RCC 7860 (cell line): ENCODE results near the gene MOB3A.

Source experiments
- DNase-seq: peaks from one replicate; pipeline ENCODE4 v3.0.0-alpha.2; 2015; ENCODE audit warnings: low spot score
- FAIRE-seq: peaks from 2 replicates; lab custom pipeline; 2012; peaks lifted over from hg19 to GRCh38; lab: Jason Lieb, UNC

The MOB3A gene

DNA sequence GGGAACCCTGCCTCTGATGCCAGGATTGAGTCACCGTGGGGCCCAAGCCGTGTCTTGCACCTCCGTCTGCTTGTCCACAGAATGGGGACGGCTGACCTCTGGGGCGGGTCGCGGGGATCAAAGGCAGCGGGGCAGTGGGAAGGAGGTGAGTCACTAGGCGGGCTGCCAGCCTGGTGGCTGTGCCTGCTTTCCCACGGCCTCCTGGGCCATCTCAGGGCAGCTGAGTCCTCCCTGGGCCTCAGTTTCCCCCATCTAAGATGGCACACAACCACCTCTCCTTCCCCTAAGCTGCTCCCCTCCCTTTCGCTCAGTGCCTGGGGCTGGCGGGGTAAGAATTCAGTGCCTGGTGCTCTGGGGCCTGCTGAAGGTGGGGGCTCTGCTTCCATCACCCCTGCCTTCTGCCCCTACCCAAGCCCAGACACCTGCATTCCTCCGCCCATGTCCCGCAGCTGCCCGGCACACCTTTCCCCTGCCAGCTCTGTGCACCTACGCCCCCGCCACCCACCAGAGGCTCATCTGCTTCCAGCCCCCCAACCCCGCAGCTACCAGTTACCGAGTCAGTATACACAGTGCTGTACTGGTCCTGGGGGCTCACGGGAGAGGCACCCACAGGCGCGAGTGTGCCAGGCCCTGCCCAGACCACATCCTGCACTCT, 48.5 kb downstream of the MOB3A start:
- FAIRE-seq (peak; percentile 82), DNase-seq (peak; percentile 65)

DNA sequence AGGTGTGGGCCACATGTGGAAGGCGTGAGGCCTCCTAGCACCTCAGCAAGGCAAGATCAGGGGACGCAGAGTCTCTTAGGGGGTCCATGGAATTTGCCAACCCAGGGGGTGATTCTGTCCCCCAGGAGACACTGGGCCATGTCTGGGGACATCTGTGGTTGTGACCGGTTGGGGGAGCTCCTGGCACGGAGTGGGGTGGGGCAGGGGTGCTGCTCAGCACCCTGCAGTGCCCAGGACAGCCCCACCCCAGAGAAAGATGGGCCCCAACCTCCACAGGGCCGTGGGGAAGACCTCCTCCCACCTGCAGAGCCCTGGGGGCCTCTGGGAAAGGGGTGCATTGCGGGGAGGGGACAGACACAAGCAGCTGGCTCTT, 49.1 kb downstream of the MOB3A start:
- no peak for DNase-seq
- FAIRE-seq = no peak

DNA sequence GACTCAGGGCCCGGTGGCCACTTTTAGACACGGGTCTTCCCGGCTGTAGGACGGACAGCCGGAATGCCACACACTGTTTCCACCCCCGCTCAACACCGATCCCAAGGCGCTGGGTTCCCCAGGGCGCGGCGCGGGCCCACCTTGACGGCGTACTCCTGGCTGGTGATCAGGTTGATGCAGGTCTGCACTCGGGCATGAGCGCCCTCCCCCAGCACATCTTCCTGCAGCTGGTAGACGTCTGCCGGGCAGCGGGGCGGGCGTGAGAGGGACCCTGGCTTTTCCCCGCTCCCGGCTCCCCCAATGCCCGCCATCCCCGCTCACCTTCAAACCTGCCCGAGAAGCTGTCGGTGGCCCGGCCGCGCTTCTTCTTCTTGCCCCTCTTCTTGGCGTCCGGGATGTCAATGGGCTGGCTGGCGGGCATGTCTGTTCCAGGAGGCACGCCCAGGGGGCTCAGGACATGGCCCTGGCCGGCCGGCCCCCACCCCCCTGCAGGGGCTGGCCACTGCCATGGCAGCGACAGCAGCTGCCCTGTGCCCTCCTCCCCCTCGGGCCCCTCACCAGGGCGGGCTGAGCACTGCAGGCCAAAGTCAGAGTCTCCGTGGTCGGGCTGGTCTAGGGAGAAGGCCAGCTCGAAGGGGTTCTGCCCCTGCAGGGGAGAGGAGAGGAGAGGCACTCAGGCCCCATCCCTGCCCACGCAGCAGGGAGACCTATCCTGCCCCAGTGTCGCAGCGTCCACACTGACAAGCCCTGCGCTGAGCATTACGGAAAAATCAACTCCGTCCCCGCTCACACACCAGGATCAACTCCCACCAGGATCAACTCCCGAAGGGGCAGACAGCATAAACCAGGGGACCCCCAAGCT, 49.8 kb downstream of the MOB3A start:
- FAIRE-seq (no peak), DNase-seq (no peak)

DNA sequence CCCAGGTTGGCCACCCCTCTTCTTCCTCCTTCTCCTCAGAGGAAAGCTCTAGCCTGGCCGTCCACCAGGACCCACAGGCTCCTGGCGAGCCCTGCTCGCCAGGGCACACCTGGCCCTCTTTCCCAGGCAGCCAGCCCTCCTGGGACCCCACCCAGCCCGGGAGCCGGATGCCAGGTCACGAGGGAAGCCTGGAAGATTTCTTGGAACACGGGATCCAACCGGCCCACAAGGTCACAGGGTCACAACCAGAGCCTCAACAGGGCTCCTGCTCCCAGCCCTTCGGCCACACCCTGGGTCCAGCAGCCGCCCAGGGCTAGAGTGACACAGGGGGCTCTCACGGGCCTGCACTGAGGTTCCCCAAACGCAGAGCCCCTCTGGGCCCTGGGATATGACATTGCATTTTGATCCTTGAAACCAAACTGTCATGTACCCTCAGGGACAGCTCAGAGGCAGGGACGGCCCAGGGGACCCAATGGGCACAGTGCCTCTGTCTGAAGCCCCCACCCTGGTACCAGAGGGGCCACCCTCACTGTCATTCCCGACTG, 50.6 kb downstream of the MOB3A start:
- no peak for FAIRE-seq
- DNase-seq = no peak

DNA sequence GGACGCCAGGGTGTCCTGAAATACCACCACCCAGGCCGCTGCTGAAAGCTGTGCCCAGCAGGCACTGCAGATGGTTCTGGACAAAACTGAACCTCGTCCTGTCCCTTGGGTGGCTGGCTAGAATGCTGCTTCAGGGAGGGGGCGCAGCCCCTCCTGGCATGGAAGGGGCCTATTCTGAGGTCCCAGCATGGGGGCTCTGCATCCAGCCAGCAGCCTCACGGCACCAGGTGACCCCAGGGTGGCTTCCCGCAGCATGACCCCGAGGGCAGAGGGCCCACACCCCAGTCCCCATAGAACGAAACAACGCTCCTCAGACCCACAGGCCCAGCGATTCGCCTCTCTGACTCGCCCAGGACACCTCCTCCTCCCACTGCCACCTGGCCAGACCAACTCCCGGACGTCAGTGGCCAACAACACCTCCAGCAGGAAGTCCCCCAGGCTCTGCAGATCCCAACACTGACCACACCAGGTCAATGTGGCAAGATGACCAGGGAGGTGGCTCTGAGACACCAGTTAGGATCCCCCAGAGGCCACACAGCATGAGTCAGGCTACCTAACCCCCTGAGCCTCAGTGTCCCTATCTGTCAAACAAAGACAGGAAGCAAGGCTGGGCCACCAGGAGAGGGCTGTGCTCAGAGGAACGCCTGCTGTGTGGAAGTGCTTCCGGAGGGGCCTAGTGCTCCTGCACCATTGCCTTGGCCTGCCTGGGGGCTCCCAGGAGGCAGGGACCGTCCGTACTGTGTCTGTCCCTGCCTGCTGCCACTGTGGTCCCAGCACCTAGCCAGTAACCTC, 51.2 kb downstream of the MOB3A start:
- no peak for DNase-seq
- no peak for FAIRE-seq

DNA sequence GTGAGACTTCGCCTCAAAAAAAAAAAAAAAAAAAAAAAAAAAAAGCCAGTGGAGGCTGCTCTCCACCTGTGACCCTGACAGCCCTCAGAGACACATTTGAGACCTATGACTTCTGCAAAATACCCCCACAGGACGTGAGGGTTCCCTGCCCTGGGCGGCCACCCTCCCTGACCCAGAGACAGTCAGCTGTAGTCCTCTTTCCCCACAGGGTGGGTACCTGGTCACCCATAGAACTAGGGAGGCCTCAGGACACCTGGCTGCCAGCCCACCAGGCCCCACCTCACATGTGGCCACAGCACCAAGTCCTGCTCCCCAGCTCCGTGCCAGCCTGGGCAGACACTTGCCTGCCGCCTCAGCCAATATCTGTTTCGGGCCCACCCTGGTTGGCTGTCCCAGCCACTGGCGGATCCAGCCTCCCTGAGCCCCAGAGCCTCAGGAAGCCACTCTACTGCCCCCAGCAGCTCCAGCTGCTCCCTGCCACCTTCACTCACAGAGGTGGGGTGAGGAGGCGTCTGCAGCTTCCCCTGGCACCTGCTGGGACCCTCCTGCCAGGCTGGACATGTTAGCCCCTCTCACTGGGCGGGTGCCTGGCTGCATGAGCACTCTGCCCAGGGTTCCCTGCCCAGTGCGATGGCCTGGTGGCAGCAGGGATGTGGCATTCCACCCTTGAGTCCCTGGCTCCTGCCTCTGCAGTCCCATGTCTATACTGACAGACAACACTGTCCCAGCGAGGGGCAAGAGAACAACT, 52.0 kb downstream of the MOB3A start:
- FAIRE-seq = no peak
- DNase-seq = no peak

DNA sequence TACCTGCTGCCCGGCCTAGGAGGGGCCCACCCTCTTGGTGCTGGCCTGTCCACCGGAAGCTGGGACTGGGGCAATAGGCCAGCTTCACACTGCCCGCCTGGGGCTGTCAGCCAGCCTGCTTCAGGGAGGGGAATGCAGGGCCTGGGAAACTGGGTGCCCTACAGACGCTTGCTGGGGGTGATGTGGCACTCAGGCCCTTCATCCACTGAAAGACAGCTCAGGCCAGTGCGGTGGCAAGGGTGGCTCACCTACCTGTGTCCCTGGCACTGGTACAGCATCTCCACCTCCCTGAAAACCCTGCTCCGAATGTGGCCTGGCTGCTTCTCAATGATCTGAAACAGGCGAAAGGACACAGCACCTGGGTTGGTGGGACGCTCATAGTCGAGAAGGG, 52.9 kb downstream of the MOB3A start:
- FAIRE-seq = no peak

DNA sequence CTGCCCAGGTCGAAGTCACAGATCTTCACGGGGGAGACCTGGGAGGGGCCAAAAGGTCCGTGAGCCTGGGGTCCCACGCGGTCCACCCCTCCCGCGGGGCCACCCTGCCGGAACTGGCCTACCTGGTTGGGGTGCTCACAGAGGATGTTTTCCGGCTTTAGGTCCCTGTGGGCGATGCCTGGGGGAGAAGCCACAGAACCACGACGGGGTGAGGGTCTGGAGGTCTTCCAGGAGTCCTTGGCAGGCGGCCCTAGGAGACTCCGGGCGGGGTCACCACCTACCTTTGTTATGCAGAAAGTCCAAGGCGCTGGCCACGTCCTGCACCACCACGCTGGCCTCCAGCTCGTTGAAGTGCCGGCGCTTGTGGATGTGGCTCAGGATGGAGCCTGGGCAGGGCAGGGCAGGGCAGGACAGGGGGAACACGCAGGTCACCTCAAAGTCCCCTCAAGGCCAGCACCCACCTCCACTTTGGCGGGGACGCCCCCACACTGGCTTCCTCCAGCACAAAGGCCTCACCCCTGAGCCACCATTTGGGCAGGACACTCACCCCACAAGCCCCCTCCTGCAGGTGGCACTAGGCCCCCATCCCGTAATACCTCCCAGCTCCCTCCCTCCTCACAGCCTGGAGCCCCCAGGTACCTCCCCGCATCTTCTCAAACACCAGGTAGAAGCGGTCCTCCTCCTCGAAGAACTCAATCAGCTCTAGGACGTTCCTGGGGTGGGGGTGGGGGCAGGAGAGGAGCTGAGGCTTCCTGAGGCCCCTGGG, 53.5 kb downstream of the MOB3A start:
- DNase-seq (no peak), FAIRE-seq (no peak)

More for the DNA sequence above, 52.9 kb downstream of the MOB3A start:
- DNase-seq = no peak

DNA sequence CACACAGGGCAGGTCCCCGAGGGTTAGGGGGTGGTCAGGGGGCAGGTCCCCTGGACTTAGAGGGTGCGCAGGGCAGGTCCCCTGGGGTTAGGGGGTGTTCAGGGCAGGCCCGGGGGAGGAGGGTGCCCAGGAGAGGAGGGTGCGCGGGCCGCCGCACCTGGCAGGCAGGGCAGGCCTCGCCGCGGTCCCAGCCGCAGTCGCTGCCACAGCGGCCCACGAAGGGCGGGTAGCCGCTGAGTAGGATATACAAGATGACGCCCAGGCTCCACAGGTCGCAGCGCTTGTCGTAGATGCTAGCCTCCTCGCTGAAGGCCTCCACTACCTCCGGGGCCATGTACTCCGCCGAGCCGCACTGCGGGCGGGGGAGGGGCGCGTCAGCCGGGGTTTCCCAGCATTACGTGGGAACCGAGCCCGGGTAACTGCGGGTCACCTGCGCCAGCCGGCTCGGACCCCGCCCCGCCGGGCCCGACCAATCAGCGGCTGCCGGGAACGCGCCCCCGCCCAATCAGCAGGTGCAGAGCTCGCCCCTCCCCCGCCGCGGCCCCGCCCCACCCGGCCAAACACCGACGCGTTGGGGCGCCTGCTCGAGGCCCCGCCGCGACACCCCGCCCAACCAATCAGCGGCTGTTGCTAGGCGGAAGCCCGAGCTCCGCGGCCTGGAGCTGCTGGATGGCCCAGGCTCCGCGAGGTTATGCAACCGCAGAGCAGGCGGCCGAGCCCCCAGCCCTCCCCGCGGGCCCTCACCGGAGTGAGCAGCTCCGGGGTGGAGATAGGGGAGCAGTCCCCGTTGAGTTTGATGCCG, 54.2 kb downstream of the MOB3A start:
- FAIRE-seq (no peak), DNase-seq (no peak)

DNA sequence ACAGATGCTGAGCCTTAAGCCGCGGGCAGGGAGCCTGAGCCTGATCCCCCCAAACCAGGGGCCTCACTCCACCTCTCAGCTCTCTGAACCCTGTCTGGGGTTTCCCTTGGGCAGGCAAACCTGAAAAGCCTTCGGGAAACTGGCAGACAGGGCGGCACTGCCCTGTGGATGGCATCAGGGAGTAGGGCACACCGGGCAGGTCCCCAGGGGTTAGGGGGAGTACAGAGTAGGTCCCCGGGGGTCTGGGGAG, 54.8 kb downstream of the MOB3A start:
- FAIRE-seq (no peak), DNase-seq (no peak)

DNA sequence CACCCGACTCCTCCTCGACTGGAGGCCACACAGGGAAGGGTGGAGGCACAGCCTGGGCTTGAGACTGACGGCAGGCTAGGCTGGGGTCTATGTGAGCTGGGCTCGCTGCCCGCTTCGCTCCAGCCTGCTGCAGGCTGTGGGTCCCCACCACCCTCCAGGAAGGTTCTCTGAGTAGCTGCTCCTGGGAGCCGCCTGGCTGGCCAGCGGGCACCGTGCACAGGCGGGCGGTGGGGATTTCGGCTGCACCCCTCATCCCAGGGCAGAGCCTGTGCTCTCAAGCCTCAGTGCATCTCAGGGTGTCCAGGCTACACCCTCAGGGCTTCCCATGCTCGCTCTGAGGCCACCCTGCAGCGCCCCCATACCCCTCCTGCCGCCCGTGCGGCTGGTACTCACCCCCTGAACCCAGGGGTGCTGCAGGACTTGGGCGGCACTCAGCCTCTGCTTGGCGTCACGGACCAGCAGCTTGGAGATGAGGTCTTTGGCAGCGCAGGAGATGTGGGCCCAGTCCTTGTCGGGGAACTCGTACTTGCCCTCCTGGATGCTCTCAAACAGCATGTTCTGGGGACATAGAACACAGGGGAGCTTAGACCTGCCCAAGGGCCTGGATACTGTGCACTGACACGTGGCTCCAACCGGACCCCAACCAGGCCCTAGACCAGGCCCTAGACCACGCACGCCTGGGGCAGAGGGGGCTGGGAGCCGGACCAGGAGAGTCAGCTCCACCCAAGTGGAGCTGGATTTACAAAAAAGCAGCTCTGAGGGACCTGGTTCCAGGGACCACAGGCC, 55.3 kb downstream of the MOB3A start:
- FAIRE-seq (no peak), DNase-seq (no peak)

DNA sequence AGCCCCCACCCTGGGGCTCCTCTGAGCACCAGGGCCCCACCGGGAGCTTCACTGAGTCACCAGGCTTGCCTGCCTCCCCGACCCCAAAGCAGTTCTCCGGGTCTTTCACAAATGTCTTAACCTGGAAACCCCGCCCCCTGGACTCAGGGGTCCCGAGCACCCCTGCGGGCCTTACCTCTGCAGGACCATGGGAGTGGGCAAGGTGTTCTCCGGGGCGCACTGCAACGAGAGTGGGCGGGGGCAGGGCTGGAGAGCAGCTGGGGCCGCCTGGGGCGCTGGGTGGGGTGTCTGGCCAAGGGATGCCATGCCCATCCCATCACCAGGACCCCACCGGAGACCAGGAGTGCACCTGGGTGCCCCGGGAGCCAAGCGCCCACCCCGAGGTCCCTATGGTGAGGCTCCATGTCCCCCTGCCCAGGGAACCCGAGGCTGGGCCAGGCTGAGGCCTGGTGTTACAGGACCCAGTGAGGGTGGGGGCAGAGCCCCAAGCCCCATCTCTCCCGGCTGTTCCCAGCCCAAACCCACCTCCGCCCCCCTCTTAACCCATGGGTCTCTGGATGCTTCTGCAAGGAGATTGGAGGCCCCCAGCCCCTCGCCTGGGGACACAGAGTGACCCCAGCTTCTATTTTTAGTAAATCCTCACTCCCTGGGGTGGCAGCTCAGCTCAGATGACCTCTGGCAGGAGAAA, 56.0 kb downstream of the MOB3A start:
- no peak for DNase-seq
- FAIRE-seq = no peak

DNA sequence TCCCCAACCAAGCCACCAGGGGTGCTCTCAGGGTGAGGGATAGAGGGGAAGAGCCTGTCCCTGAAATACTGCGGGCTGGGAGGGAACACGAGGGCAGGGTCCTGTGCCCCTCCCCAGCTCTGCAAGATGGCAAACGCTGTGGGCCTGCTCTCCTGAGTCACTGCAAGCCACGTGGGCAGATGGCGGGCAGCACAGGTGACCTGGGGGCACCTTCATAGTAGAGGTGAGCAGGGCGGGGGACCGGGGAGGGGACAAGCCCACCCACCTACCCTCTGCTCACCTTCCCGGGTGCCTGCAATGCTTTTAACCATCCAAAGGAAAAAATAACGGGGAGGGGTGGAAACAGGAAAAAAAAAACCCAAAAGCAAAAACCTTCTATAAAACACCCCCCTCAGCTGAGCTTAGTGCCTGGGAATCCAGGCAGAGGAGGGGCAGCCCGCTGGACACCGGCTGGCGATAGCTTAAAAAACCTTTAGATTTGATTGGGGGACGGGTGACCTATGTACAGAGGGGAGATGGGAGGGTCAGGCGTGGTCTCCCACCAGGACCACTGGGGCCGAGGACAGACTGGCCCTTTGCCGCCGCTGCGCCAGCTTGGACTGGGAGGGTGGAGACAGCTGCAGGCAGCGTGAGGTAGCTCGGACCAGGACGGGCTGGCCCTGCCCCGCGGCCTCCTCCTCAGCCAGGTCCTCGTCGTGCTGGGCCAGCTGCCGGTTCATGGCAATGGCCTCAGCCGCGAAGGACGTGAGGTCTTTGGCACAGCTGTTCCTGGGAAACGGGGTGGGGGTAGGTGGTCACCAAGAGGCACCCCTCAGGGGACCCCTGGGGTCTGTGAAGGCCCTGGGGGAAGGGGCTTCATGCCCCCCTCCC, 56.8 kb downstream of the MOB3A start:
- FAIRE-seq (no peak), DNase-seq (no peak)

DNA sequence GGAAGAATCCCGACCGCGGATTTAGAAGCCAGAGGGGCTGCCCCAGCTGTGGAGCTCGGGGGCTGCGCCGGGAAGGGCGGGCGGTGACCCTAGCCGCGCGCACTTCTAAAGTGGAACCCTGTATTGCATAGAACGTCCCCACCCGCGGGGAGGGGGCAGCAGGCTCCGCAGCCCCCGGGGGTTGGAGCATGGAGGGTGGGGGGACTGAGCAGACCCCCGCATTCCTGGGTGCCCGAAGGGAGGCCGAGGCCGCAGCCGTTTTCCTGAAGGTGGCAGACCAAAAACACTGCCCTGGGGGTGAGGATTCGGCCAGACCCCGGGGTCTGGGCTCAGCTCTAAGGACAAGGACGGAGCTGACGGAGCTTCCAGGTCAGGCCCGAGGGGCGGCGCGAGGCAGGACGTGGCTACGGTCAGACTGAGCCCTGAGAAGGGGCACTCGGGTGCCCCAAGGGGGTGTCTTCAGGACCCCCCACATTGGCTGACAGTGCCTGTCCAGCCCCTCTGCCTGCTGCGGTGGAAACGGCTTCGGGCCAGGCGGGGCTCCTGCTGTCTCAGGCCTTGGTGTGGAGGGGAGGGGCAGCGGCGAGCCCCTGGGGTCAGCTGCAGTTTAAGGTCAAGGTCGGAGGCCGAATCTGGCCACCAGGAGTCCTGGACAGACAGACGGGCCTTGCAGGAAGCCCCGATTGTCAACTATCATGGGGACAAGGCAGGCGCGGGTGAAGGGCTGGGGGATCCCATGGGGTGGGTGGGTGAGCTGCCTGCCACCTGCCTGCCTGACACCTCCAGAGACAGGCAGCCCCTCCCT, 57.6 kb downstream of the MOB3A start:
- DNase-seq (no peak), FAIRE-seq (no peak)

DNA sequence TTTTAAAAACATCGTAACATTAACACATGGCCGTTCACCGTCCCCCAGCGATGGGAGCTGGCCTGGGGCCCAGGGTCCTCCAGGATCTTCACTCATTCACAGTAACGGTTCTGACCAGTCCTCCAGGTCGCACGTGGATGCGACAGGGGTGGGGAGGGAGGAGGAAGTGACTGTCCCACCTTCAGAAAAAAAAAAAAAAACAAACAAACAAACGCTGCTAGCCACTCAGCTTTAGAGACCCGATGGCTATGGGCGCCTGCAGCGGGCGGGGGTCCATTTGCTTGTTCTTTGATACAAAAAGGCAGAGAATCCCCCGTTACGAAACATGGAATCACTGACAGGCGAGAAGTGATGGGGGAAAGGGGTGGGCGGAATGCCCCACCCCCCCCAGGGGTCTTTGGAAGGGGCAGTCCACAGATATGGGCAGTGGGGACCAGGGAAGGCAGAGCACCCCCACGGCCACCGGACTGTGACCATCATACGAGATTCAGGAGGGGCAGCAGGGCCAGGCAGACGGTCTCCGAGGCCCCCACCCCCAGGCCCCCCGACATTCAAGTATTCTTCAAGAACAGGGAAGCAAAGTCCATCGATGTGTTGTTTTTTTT, 58.4 kb downstream of the MOB3A start:
- DNase-seq (no peak), FAIRE-seq (no peak)

DNA sequence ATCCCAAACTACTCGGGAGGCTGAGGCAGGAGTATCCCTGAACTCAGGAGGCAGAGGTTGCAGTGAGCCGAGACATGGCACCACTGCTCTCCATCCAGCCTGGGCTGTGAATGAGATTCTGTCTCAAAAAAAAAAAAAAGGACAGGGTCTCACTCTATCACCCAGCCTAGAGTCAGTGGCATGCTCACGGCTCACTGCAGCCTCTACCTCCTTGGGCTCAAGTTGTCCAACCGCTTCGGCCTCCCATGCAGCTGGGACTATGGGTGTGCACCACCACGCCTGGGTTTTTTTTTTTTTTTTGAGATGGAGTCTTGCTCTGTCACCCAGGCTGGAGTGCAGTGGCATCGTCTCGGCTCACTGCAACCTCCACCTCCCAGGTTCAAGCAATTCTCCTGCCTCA, 59.7 kb downstream of the MOB3A start:
- no peak for FAIRE-seq

More for the DNA sequence above, 59.7 kb downstream of the MOB3A start:
- no peak for DNase-seq
